Mucosa of descending colon (tissue), 3 donors: ENCODE results near the gene AATK. TPM values are rescaled to one million over a fixed set of nuclear protein-coding genes. Genes with fewer than 3 reads are reported as not detected.
"Not testable (repeated sequence)": the region's sequence is repeated elsewhere in the genome, so short reads cannot be mapped to it uniquely, and the experiment has no call there.

Experiments used
- ATAC-seq: fragments of 200-7000 bp; cut with Tn5 transposase; one replicate; pipeline ENCODE4 v1.9.1; 2020; ENCODE audit warnings: mild to moderate bottlenecking, moderate library complexity
- DNase-seq, 3 donors: peaks; one replicate each; pipeline ENCODE4 v3.0.0-alpha.2; 2020
- H3K36me3 ChIP-seq: fragments of 200-600 bp; one replicate; pipeline ENCODE4 v1.8.0; 2021; ENCODE audit warnings: low read depth, mild to moderate bottlenecking
- H3K4me1 ChIP-seq: fragments of 200-600 bp; one replicate; pipeline ENCODE4 v1.8.0; 2021; ENCODE audit warnings: low read depth, mild to moderate bottlenecking
- H3K4me3 ChIP-seq: fragments of 200-600 bp; one replicate; pipeline ENCODE4 v1.8.0; 2021; ENCODE audit warnings: mild to moderate bottlenecking
- H3K9me3 ChIP-seq: fragments of 200-600 bp; one replicate; pipeline ENCODE4 v1.8.0; 2021; ENCODE audit warnings: mild to moderate bottlenecking
- CTCF ChIP-seq: fragments of 200-600 bp; IDR thresholded peaks from one replicate; pipeline ENCODE4 v1.8.0; 2022; ENCODE audit warnings: antibody characterized with exemption, mild to moderate bottlenecking
- intact Hi-C, 2 donors: fragments of 100-400 bp; cut with DNase I in 1 of 2; cut with micrococcal nuclease in 1 of 2; formaldehyde crosslinking; loops; one replicate each; pipeline versions ENCODE4 v1.11.0 to v1.11.1; 2022; cut with DNase I, micrococcal nuclease
- total RNA-seq, 3 donors: library from RNA; stranded (reverse); fragmentation: NEBNext Ultra II Directional in 2 of 3; extraction: Animal tissue kit (Norgen Biotek cat#: 25700) in 2 of 3; gene quantifications; one replicate each; pipeline versions ENCODE4 v1.2.1 to v1.2.4, GENCODE V29; 2021 to 2023
- donor health status: DM: no; HTN: no; CAD: no; lungs with moderate emphysema.
- donor health status: DM: no; HTN: no; CAD: no.
- donor health status: DM: no; HTN: yes; CAD: no.

Gene AATK
- total RNA-seq, 3 donors from 2014 or later: 9.9 to 23.8 (median 15.6) TPM

GRCh38 chr17:81150377-81151077 is 15.5 kb downstream of the AATK start:
- Histone ChIP-seq H3K4me3 (no peak overlapping the region), H3K4me1 (no peaks in the 10 kb centered on the region), H3K9me3 (no peaks in the 10 kb centered on the region), H3K36me3 (no peaks in the 10 kb centered on the region)
- DNase-seq (no peak), ATAC-seq (peak; percentile 35)
- TF ChIP-seq CTCF: no peak
- intact Hi-C loops: no loop called here

GRCh38 chr17:81148986-81149533 is 17.0 kb downstream of the AATK start:
- ATAC-seq: no peak

GRCh38 chr17:81148571-81148970 is 17.4 kb downstream of the AATK start:
- ATAC-seq (no peak), DNase-seq (no peak)
- no peak for TF ChIP-seq CTCF
- Histone ChIP-seq H3K4me1 (no peaks in the 10 kb centered on the region), H3K9me3 (no peaks in the 10 kb centered on the region), H3K4me3 (no peak overlapping the region), H3K36me3 (no peaks in the 10 kb centered on the region)
- intact Hi-C loops: no loop called here

More at GRCh38 chr17:81148986-81149533, 17.0 kb downstream of the AATK start:
- H3K4me1 ChIP-seq: no peaks in the 10 kb centered on the region
- H3K9me3 ChIP-seq: no peaks in the 10 kb centered on the region
- no peak overlapping the region for H3K4me3 ChIP-seq
- intact Hi-C loops: no loop called here
- DNase-seq: no peak
- no peaks in the 10 kb centered on the region for H3K36me3 ChIP-seq
- no peak for TF ChIP-seq CTCF

- intact Hi-C loops: no loop called here
- no peak overlapping the region for H3K4me3 ChIP-seq
- H3K4me1 ChIP-seq: no peaks in the 10 kb centered on the region
- DNase-seq (no peak), ATAC-seq (no peak)
- no peaks in the 10 kb centered on the region for H3K36me3 ChIP-seq
- no peak for TF ChIP-seq CTCF
- H3K9me3 ChIP-seq: no peaks in the 10 kb centered on the region
These were observed 18.3 kb downstream of the AATK start for GRCh38 chr17:81147701-81148100.

GRCh38 chr17:81146208-81146607 is 19.8 kb downstream of the AATK start:
- intact Hi-C loops, ATAC-seq, H3K4me3 ChIP-seq: not testable (repeated sequence)

GRCh38 chr17:81144423-81144781 is 21.6 kb downstream of the AATK start:
- Histone ChIP-seq H3K9me3 (no peaks in the 10 kb centered on the region), H3K4me3 (no peak overlapping the region), H3K4me1 (no peaks in the 10 kb centered on the region), H3K36me3 (no peaks in the 10 kb centered on the region)
- no peak for TF ChIP-seq CTCF
- DNase-seq (no peak), ATAC-seq (no peak)
- intact Hi-C loops: no loop called here

More at GRCh38 chr17:81146208-81146607, 19.8 kb downstream of the AATK start:
- not testable (repeated sequence) for H3K36me3 ChIP-seq, DNase-seq, H3K4me1 ChIP-seq, H3K9me3 ChIP-seq
